GM18520 (cell line): ENCODE results near the gene SH3BP5.

Source experiments
- ATAC-seq: cut with Tn5 transposase; IDR thresholded peaks from one replicate; pipeline ENCODE4 v1.9.1; 2021; ENCODE audit not compliant: unreplicated experiment

Gene SH3BP5

DNA sequence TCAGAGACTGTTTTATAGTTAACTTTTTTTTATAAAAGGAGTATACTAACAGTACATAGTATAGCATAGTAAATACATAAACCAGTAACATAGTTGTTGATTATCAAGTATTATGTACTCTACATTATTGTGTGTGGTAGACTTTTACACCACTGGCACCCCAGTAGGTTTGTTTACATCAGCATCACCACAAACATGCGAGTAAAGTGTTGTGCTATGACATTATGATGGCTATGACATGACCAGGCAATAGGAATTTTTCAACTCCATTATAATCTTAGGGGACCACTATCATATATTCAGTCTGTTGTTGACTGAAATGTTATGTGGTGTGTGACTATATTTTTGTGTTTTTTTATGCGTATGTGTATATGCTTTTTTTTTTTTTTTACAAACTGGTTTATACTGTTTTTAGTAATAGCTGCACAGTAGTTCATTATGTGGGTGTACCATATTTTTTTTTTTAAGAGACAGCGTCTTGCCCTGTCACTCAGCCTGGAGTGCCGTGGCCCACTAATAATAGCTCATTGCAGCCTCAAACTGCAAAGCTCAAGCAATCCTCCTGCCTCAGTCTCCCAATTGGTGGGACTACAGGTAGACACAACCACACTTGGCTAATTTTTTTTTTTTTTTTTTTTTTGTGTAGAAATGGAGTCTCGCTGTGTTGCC, 124.4 kb downstream of the SH3BP5 start:
- no peak for ATAC-seq

DNA sequence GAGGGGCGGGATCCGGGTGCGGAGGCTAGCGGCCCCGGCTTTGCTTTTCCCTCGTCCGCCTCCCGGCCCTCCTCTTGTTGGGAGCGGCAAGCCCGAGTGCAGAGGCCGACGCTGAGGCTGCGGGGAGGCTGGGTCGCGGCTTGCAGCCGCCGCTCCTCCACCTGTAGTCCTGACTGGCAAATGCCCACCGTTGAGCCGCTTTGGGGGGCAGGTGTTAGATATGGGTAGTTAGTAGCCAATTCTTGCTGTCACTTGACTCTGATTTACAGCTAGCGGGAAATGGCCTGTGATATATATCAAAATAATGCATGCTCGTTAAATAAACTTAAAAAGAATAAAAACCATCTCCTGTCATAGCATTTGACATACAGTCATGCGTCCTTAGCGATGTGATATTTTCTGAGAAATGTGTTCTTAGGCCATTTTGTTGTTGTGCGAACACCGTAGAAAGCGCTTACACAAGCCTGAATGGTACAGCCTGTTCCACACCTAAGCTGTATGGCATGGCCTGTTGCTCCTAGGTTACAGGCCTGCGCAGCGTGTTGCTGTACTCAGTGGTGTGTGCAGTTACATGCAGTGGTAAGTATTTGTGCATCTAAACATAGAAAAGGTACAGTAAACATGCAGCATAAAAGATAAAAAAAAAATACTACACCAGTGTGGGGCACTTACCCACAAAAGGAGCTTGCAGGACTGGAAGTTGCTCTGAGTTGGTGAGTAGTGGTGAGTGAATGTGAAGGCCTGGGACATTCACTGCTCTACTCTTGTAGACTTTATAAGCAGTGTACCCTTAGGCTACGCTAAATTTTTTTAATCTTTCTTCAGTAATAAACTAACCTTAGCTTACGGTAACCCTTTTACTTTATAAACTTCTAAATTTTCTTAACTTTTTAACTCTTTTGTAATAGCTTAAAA, 125.5 kb downstream of the SH3BP5 start:
- no peak for ATAC-seq

DNA sequence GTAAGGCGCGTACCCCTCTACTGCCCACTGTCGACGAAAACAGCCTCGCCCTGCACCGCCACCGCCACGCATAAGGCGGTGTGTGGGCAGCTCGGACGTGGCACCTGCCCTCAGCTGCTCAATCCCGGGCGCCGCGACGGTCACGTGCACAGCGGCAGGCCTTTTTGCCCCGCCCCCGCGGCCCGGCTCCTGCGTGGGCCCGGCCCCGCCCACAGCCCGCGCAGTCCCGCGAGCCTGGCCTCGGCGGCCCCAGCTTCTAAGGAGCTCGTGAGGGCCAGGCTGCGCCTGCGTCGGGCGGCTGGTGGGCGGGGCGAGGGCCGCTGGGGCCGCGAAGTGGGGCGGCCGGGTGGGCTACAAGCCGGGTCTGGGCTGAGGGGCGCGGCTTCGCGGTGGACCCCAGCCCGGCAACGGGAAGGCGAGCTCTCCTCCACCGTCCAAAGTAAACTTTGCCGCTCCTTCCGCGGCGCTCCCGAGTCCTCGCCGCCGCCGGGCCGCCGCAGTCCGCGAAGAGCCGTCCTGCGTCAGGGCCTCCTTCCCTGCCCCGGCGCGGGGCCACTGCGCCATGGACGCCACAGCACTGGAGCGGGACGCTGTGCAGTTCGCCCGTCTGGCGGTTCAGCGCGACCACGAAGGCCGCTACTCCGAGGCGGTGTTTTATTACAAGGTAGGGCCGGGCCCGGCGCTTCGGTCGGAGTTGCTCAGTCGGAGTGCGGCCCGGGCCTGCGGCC, 126.3 kb downstream of the SH3BP5 start, which contains the start of gene CAPN7:
TSS of gene CAPN7 (plus strand) at position 313 of the 728 bp plus-strand sequence. CDS start at position 563, 250 bp downstream.
- ATAC-seq = peak; percentile 86

GRCh38 chr3:15205482-15205933, 126.9 kb downstream of the SH3BP5 start:
- no peak for ATAC-seq
